Fibroblast of lung (primary cell): Measurements from ENCODE around the gene UGT1A5.

Source experiments
- CTCF ChIP-seq, 2 donors: IDR thresholded peaks in 1 of 2; conservative IDR thresholded peaks in 1 of 2; 1 replicate in 1 of 2; 2 replicates in 1 of 2; pipeline ENCODE4 v1.5.1; 2011 to 2012; ENCODE audit warnings: low read length in 2 of 2, control low read depth in 1 of 2, inconsistent platforms in 1 of 2, low read depth in 1 of 2, mild to moderate bottlenecking in 1 of 2
- EZH2 ChIP-seq: IDR thresholded peaks from 2 replicates; pipeline ENCODE4 v1.5.1; 2012; ENCODE audit warnings: low read length, control low read depth, mild to moderate bottlenecking; ENCODE audit errors: missing control alignments

- TF ChIP-seq CTCF (conservative IDR thresholded peaks at IDR 0.05 in 1 of 2, IDR thresholded peaks at IDR 0.05 in 1 of 2; ENCODE audit: low read depth in 1 of 2, low read length in 2 of 2) (no peak), EZH2 (no peak)
These were observed at the start of gene UGT1A5 for GRCh38 chr2:233712611-233713261.
